Measurements from ENCODE around the gene IKZF2.

DNA sequence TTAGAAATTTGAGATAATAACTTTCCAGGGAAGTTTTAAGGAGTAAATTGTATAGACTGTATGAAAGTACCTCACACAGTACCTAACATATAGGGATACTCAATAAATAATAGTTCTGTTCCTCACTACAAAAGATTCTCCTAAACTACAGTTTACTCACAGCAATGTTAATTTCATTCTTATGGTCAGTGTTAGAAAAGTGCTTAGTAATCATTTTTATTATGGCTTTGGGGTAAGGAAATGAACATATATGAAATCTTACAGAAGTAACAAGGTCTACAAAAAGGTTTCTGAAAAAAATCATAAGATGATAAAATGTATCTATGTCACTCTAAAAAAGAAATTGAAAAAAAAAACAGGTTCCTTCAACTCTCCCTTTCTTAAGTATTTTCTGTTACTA, 67.2 kb downstream of the IKZF2 start:
- TF ChIP-seq POLR2AphosphoS5 (IDR thresholded peaks at IDR 0.05; ENCODE audit: borderline replicate concordance, low read depth, low read length), result no peak
- no peak for TF ChIP-seq EZH2 (IDR thresholded peaks at IDR 0.05)
- no peak for TF ChIP-seq FOXP2 (optimal IDR thresholded peaks at IDR 0.05; ENCODE audit: control extremely low read depth, extremely low read length, insufficient read depth)
